Smooth muscle cell (in vitro differentiated cells): ENCODE data around the gene MYH9. TPM values are rescaled to one million over a fixed set of nuclear protein-coding genes. Genes with fewer than 3 reads are reported as not detected.
A peak's percentile ranks its signal among the peaks of the same experiment; 100 is the strongest.

ENCODE experiments used
- DNase-seq: peaks from one replicate; lab custom pipeline; 2025; ENCODE audit not compliant: unreplicated experiment; lab: John Stamatoyannopoulos, UW
- H2AFZ ChIP-seq: fragments of 200-600 bp; sonication (generic); 2 replicates; pipeline ENCODE4 v1.6.0; 2016; ENCODE audit warnings: antibody characterized with exemption, low read depth, mild to moderate bottlenecking
- H3F3A ChIP-seq: fragments of 200-600 bp; sonication (generic); 2 replicates; pipeline ENCODE4 v1.6.0; 2017; ENCODE audit warnings: antibody characterized with exemption, low read depth
- H3K27ac ChIP-seq: fragments of 200-600 bp; sonication (generic); 2 replicates; pipeline ENCODE4 v1.5.1; 2016; ENCODE audit warnings: low read depth, mild to moderate bottlenecking
- H3K27me3 ChIP-seq: fragments of 200-600 bp; sonication (generic); 2 replicates; pipeline ENCODE4 v1.6.1; 2016; ENCODE audit warnings: low read depth, mild to moderate bottlenecking
- H3K36me3 ChIP-seq: fragments of 200-600 bp; sonication (generic); 2 replicates; pipeline ENCODE4 v1.5.1; 2016; ENCODE audit warnings: low read depth
- H3K4me1 ChIP-seq: fragments of 200-600 bp; sonication (generic); 2 replicates; pipeline ENCODE4 v1.5.1; 2016; ENCODE audit warnings: low read depth
- H3K4me2 ChIP-seq: fragments of 200-600 bp; sonication (generic); 2 replicates; pipeline ENCODE4 v1.6.0; 2016; ENCODE audit warnings: mild to moderate bottlenecking
- H3K4me3 ChIP-seq: fragments of 200-600 bp; sonication (generic); 2 replicates; pipeline ENCODE4 v1.5.1; 2016; ENCODE audit warnings: mild to moderate bottlenecking
- H3K79me2 ChIP-seq: fragments of 200-600 bp; sonication (generic); 2 replicates; pipeline ENCODE4 v1.6.0; 2016; ENCODE audit warnings: low read depth, mild to moderate bottlenecking
- H3K9ac ChIP-seq: fragments of 200-600 bp; sonication (generic); 2 replicates; pipeline ENCODE4 v1.6.0; 2016; ENCODE audit warnings: low read depth
- H3K9me3 ChIP-seq: fragments of 200-600 bp; sonication (generic); replicated peaks from 2 replicates; pipeline ENCODE4 v1.5.1; 2016; ENCODE audit warnings: low read depth
- H4K20me1 ChIP-seq: fragments of 200-600 bp; sonication (generic); 2 replicates; pipeline ENCODE4 v1.6.0; 2016; ENCODE audit warnings: low read depth
- WGBS: methylation state at CpG from one replicate; pipeline ENCODE4 v1.1.7; 2016; ENCODE audit warnings: low lambda C conversion rate; 5-methylcytosine and 5-hydroxymethylcytosine counted together
- polyA plus RNA-seq: library from polyadenylated mRNA; unstranded; fragments of >200 nt; fragmentation: Nextera tagmentation; extraction: Ambion mirVana; gene quantifications from 2 replicates; pipeline ENCODE4 v1.2.1, GENCODE V29; 2016
- total RNA-seq: library from RNA; depleted of rRNA; stranded (reverse); fragments of >200 nt; gene quantifications from 2 replicates; pipeline ENCODE4 v1.2.3, GENCODE V29; 2014
- TF ChIP-seq, protein P1 (sequence below): fragments of 200-600 bp; sonication (generic); IDR thresholded peaks from 2 replicates; pipeline ENCODE4 v1.5.1; 2017; ENCODE audit warnings: borderline replicate concordance, mild to moderate bottlenecking, antibody characterized with exemption; ENCODE audit not compliant: insufficient read depth, poor library complexity, severe bottlenecking

MYH9 gene
- total and polyA plus RNA-seq, 2 experiments from 2014 or later = 350 to 361 TPM

DNA sequence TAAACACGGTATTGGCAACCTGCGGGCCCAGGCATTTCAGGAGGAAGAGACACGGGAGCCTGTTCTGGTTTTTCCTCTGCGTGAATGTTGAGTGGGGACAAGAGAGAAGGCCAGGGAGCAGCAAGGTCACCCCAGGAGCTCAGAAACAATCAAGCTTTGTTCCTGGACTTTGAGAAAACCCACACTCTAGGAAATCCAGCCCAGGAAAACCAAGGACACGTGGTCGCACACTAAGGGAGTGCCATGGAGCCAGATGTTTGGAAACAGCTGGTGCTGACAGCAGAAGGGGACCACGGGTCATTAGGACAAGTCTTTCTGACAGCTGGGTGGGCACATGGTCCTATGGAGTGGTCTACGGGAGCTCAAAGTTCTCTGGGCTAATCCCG is 44.1 kb downstream of the MYH9 start:
- no peak overlapping the region for H3K9ac ChIP-seq
- TF ChIP-seq, protein P1, sequence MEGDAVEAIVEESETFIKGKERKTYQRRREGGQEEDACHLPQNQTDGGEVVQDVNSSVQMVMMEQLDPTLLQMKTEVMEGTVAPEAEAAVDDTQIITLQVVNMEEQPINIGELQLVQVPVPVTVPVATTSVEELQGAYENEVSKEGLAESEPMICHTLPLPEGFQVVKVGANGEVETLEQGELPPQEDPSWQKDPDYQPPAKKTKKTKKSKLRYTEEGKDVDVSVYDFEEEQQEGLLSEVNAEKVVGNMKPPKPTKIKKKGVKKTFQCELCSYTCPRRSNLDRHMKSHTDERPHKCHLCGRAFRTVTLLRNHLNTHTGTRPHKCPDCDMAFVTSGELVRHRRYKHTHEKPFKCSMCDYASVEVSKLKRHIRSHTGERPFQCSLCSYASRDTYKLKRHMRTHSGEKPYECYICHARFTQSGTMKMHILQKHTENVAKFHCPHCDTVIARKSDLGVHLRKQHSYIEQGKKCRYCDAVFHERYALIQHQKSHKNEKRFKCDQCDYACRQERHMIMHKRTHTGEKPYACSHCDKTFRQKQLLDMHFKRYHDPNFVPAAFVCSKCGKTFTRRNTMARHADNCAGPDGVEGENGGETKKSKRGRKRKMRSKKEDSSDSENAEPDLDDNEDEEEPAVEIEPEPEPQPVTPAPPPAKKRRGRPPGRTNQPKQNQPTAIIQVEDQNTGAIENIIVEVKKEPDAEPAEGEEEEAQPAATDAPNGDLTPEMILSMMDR = no peak
- H3K36me3 ChIP-seq = peaks cover 6% of the 10 kb centered on the region

DNA sequence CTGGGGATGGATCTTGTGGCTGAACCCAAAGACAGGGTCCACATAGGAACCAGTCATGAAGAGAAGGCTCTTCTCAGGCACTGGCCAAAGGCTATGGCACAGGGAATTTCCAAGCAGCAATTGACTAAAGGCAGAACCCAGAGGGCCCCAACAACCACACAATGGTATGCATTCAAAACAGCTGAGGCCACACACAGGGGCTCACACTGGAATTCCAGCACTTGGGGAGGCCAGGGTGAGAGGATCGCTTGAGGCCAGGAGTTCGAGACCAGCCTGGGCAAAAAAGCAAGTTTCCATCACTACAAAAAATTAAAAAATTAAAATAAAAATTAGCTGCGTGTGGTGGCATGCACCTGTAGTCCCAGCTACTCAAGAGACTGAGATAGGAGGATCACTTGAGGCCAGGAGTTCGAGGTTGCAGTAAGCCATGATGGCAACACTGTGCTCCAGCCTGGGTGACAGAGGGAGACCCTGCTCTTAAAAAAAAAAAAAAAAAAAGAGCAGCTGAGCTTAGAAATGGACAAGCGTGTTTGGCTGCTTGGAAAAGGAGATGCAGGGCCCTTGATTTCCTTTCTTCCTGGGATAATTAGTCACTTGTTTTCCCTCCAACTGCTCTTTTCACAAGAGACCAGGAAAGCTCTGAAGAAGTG is 44.6 kb downstream of the MYH9 start:
- Histone ChIP-seq H4K20me1 (peaks cover 98% of the 10 kb centered on the region), H3K4me1 (no peaks in the 10 kb centered on the region), H3K27me3 (no peaks in the 10 kb centered on the region), H3K4me2 (no peak overlapping the region), H2AFZ (no peak overlapping the region), H3K4me3 (no peak overlapping the region), H3K27ac (peak overlapping the region; percentile 100), H3K9me3 (no peaks in the 10 kb centered on the region), H3F3A (peaks cover 66% of the 10 kb centered on the region), H3K36me3 (peaks cover 6% of the 10 kb centered on the region), H3K9ac (no peak overlapping the region), H3K79me2 (peaks cover 88% of the 10 kb centered on the region)
- DNase-seq = no peak
- TF ChIP-seq, protein P1 = no peak
- 96% methylated on average over 5 of the region's 5 CpGs for WGBS

More for the DNA sequence above, 44.1 kb downstream of the MYH9 start:
- Histone ChIP-seq H3K4me3 (no peak overlapping the region), H3F3A (peaks cover 62% of the 10 kb centered on the region), H3K4me2 (no peak overlapping the region), H3K9me3 (no peaks in the 10 kb centered on the region), H3K27me3 (no peaks in the 10 kb centered on the region), H4K20me1 (peaks cover 98% of the 10 kb centered on the region), H3K27ac (peak overlapping the region; percentile 100), H3K4me1 (no peaks in the 10 kb centered on the region), H2AFZ (no peak overlapping the region), H3K79me2 (peaks cover 88% of the 10 kb centered on the region)
- 92% methylated on average over 9 of the region's 9 CpGs for WGBS
- no peak for DNase-seq

DNA sequence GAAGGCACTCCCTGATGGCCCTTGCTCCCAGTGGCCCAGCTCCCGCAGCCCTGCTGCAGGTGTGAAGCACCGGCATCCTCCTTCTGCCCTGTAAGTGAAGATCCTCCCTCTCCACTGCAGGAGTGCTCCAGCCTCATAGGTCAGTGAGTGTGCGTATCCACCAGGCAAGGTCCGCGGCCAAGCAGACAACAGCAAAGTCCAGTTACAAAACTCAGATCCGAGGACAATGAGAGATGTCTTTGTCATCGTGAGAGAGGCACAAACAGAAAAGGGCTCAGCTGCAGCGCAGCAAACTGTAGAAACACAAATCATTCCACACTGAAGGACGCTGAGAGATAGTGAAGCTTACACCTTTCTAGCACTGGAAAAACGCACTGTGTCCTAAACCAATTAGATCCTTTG is 46.1 kb downstream of the MYH9 start:
- no peak overlapping the region for H3K4me2 ChIP-seq
- peaks cover 6% of the 10 kb centered on the region for H3K36me3 ChIP-seq
- peak overlapping the region; percentile 100 for H3K27ac ChIP-seq
- WGBS = 93% methylated on average over 10 of the region's 10 CpGs
- peaks cover 100% of the 10 kb centered on the region for H4K20me1 ChIP-seq
- no peaks in the 10 kb centered on the region for H3K27me3 ChIP-seq
- H3K79me2 ChIP-seq = peaks cover 89% of the 10 kb centered on the region
- H3K9ac ChIP-seq = no peak overlapping the region
- peaks cover 2% of the 10 kb centered on the region for H3K4me1 ChIP-seq
- TF ChIP-seq, protein P1 = no peak
- H2AFZ ChIP-seq = no peak overlapping the region
- H3K9me3 ChIP-seq = no peaks in the 10 kb centered on the region
- H3F3A ChIP-seq = peaks cover 66% of the 10 kb centered on the region
- DNase-seq = no peak
- H3K4me3 ChIP-seq = no peak overlapping the region

DNA sequence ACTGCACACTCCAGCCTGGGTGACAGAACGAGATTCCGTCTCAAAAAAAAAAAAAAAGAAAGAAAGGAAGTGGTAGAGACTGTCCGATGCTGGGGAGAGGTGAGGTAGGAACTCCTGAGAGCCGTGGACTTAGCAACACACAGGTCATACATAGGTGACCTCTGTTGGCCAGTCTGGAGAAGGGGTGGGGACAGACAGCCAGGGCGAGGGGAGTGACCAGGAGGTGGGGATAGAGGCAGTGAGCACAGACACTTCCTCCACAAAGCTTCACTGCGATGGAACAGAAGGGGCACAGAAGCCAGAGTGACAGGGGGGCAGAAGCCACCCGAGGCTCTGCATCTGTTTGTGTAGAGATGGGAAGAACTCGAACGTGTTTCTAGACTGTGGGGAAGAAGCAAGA is 47.1 kb downstream of the MYH9 start:
- peak overlapping the region; percentile 100 for H3K27ac ChIP-seq
- H3K36me3 ChIP-seq = peaks cover 6% of the 10 kb centered on the region
- TF ChIP-seq, protein P1 = no peak
- peaks cover 99% of the 10 kb centered on the region for H4K20me1 ChIP-seq
- WGBS = 89% methylated on average over 9 of the region's 9 CpGs
- H3F3A ChIP-seq = peaks cover 66% of the 10 kb centered on the region
- no peaks in the 10 kb centered on the region for H3K9me3 ChIP-seq
- no peaks in the 10 kb centered on the region for H3K27me3 ChIP-seq
- peaks cover 89% of the 10 kb centered on the region for H3K79me2 ChIP-seq
- H2AFZ ChIP-seq = no peak overlapping the region
- no peak for DNase-seq
- no peak overlapping the region for H3K4me2 ChIP-seq
- H3K4me1 ChIP-seq = peaks cover 11% of the 10 kb centered on the region
- H3K4me3 ChIP-seq = no peak overlapping the region
- H3K9ac ChIP-seq = no peak overlapping the region
